Fibroblast of lung (primary cell): ENCODE measurements around the gene MEGF6. TPM values are rescaled to one million over a fixed set of nuclear protein-coding genes. Genes with fewer than 3 reads are reported as not detected.

Experiments used
- DNase-seq, 2 donors: peaks; one replicate each; pipeline versions ENCODE4 v3.0.0 to v3.0.0-alpha.2; 2010; ENCODE audit warnings: low read depth in 2 of 2
- H2AFZ ChIP-seq: 2 replicates; pipeline ENCODE4 v1.5.1; 2012; ENCODE audit warnings: low read length, control low read depth, inconsistent platforms
- H3K27ac ChIP-seq: 2 replicates; pipeline ENCODE4 v1.5.1; 2011; ENCODE audit warnings: low read length, control low read depth; ENCODE audit not compliant: insufficient read depth
- H3K27me3 ChIP-seq: 2 replicates; pipeline ENCODE4 v1.5.1; 2011; ENCODE audit warnings: mild to moderate bottlenecking, low read length; ENCODE audit not compliant: control insufficient read depth, insufficient read depth
- H3K36me3 ChIP-seq: 2 replicates; pipeline ENCODE4 v1.5.1; 2011; ENCODE audit warnings: low read length; ENCODE audit not compliant: control insufficient read depth, insufficient read depth
- H3K4me1 ChIP-seq: 2 replicates; pipeline ENCODE4 v1.5.1; 2011; ENCODE audit warnings: low read length; ENCODE audit not compliant: control insufficient read depth, insufficient read depth; ENCODE audit errors: extremely low read depth
- H3K4me2 ChIP-seq: 2 replicates; pipeline ENCODE4 v1.5.1; 2011; ENCODE audit warnings: low read length, control low read depth; ENCODE audit not compliant: insufficient read depth; ENCODE audit errors: extremely low read depth
- H3K4me3 ChIP-seq, 4 experiments: fragments of 200-600 bp in 1 of 4; sonication (generic) in 1 of 4; replicated peaks in 1 of 4; 2 replicates each; pipeline ENCODE4 v1.5.1; 2011 to 2016; ENCODE audit warnings: low read length in 4 of 4, low read depth in 3 of 4, mild to moderate bottlenecking in 3 of 4, control low read depth in 2 of 4, inconsistent platforms in 1 of 4, mixed read lengths in 1 of 4; ENCODE audit not compliant: insufficient read depth in 1 of 4; ENCODE audit errors: control extremely low read depth in 1 of 4
- H3K79me2 ChIP-seq: 2 replicates; pipeline ENCODE4 v1.5.1; 2012; ENCODE audit warnings: mild to moderate bottlenecking, low read length, inconsistent platforms; ENCODE audit not compliant: control insufficient read depth, insufficient read depth
- H3K9ac ChIP-seq: 2 replicates; pipeline ENCODE4 v1.5.1; 2011; ENCODE audit warnings: mild to moderate bottlenecking, low read length, control low read depth; ENCODE audit not compliant: insufficient read depth
- H3K9me3 ChIP-seq: 2 replicates; pipeline ENCODE4 v1.5.1; 2012; ENCODE audit warnings: low read depth, low read length; ENCODE audit not compliant: control insufficient read depth, insufficient read depth
- H4K20me1 ChIP-seq: 2 replicates; pipeline ENCODE4 v1.5.1; 2011; ENCODE audit warnings: low read length; ENCODE audit not compliant: control insufficient read depth, insufficient read depth; ENCODE audit errors: extremely low read depth
- EZH2 ChIP-seq: IDR thresholded peaks from 2 replicates; pipeline ENCODE4 v1.5.1; 2012; ENCODE audit warnings: low read length, control low read depth, mild to moderate bottlenecking; ENCODE audit errors: missing control alignments
- polyA plus RNA-seq, 2 donors: library from polyadenylated mRNA; depleted of rRNA in 1 of 2; stranded (reverse) in 1 of 2; unstranded in 1 of 2; fragments of >200 nt; gene quantifications; 2 replicates each; pipeline ENCODE4 v1.2.1, GENCODE V29; 2011 to 2012; ENCODE audit warnings: missing spikeins in 1 of 2
- total RNA-seq: library from RNA; depleted of rRNA; stranded (reverse); fragments of >200 nt; gene quantifications from 2 replicates; pipeline ENCODE4 v1.2.1, GENCODE V29; 2014
- TF ChIP-seq, protein P1 (sequence below), 2 donors: IDR thresholded peaks in 1 of 2; conservative IDR thresholded peaks in 1 of 2; 1 replicate in 1 of 2; 2 replicates in 1 of 2; pipeline ENCODE4 v1.5.1; 2011 to 2012; ENCODE audit warnings: low read length in 2 of 2, control low read depth in 1 of 2, inconsistent platforms in 1 of 2, low read depth in 1 of 2, mild to moderate bottlenecking in 1 of 2

MEGF6 gene
- total and polyA plus RNA-seq, 2 donors (not counting 1 experiment from before 2014, with no cell fraction given) = 1.6 to 11.6 TPM

- H4K20me1 ChIP-seq = no peaks in the 10 kb centered on the region
- no peak overlapping the region for H3K27ac ChIP-seq
- H3K27me3 ChIP-seq = no peaks in the 10 kb centered on the region
- H3K79me2 ChIP-seq = peaks cover 5% of the 10 kb centered on the region
- no peaks in the 10 kb centered on the region for H3K9me3 ChIP-seq
- H3K4me2 ChIP-seq = peak overlapping the region; percentile 87
- H2AFZ ChIP-seq = no peak overlapping the region
- H3K36me3 ChIP-seq = peaks cover 11% of the 10 kb centered on the region
- TF ChIP-seq, protein P1, sequence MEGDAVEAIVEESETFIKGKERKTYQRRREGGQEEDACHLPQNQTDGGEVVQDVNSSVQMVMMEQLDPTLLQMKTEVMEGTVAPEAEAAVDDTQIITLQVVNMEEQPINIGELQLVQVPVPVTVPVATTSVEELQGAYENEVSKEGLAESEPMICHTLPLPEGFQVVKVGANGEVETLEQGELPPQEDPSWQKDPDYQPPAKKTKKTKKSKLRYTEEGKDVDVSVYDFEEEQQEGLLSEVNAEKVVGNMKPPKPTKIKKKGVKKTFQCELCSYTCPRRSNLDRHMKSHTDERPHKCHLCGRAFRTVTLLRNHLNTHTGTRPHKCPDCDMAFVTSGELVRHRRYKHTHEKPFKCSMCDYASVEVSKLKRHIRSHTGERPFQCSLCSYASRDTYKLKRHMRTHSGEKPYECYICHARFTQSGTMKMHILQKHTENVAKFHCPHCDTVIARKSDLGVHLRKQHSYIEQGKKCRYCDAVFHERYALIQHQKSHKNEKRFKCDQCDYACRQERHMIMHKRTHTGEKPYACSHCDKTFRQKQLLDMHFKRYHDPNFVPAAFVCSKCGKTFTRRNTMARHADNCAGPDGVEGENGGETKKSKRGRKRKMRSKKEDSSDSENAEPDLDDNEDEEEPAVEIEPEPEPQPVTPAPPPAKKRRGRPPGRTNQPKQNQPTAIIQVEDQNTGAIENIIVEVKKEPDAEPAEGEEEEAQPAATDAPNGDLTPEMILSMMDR (conservative IDR thresholded peaks at IDR 0.05 in 1 of 2, IDR thresholded peaks at IDR 0.05 in 1 of 2; ENCODE audit: low read depth in 1 of 2, low read length in 2 of 2) = no peak
- no peak for TF ChIP-seq EZH2
- DNase-seq = no peak
- peaks cover 4% of the 10 kb centered on the region for H3K4me1 ChIP-seq
- H3K4me3 ChIP-seq = peak overlapping the region in 2 of 4 experiments; percentile 59 to 96
- H3K9ac ChIP-seq = no peak overlapping the region
Measured at GRCh38 chr1:3626025-3626424, 14.7 kb upstream of the MEGF6 start.

DNA sequence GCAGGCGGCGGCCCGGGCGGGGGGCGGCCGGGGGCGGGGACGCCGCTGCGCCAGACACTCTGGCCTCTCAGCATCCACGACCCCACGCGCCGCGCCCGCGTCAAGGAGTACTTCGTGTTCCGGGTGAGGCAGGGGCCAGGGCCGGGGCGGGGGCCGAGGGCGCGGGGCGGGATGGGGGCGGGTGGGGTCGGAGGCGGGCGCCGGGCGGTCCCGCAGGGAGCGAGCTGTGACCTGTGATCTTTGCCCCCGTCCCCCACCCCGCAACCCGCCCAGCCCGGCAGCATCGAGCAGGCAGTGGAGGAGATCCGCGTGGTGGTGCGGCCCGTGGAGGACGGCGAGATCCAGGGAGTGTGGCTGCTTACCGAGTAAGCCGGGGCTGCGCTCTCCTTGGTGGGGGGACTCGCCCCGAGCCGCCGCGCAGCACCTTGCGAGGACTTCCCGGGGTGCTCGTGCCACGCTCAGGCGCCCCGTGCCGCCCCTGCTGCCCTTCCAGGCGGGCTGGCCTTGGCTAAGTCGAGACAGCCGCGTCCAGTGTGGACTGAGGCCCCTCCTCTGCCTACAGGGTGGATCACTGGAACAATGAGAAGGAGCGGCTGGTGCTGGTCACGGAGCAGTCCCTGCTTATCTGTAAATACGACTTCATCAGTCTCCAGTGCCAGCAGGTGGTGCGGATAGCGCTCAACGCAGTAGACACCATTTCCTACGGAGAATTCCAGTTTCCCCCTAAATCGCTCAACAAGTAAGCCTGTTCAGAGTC lies 14.0 kb upstream of the MEGF6 start:
- H2AFZ ChIP-seq = peak overlapping the region; percentile 35
- TF ChIP-seq, protein P1 (conservative IDR thresholded peaks at IDR 0.05 in 1 of 2, IDR thresholded peaks at IDR 0.05 in 1 of 2; ENCODE audit: low read depth in 1 of 2, low read length in 2 of 2) = no peak
- H3K4me3 ChIP-seq = peak overlapping the region; percentile 57 to 96 (median 62)
- no peaks in the 10 kb centered on the region for H4K20me1 ChIP-seq
- peak overlapping the region; percentile 48 for H3K27ac ChIP-seq
- peaks cover 5% of the 10 kb centered on the region for H3K79me2 ChIP-seq
- no peaks in the 10 kb centered on the region for H3K9me3 ChIP-seq
- peak; percentile 32 to 45 for DNase-seq
- H3K36me3 ChIP-seq = peaks cover 11% of the 10 kb centered on the region
- peak overlapping the region; percentile 87 for H3K4me2 ChIP-seq
- peaks cover 4% of the 10 kb centered on the region for H3K4me1 ChIP-seq
- H3K9ac ChIP-seq = peak overlapping the region; percentile 65
- H3K27me3 ChIP-seq = no peaks in the 10 kb centered on the region

DNA sequence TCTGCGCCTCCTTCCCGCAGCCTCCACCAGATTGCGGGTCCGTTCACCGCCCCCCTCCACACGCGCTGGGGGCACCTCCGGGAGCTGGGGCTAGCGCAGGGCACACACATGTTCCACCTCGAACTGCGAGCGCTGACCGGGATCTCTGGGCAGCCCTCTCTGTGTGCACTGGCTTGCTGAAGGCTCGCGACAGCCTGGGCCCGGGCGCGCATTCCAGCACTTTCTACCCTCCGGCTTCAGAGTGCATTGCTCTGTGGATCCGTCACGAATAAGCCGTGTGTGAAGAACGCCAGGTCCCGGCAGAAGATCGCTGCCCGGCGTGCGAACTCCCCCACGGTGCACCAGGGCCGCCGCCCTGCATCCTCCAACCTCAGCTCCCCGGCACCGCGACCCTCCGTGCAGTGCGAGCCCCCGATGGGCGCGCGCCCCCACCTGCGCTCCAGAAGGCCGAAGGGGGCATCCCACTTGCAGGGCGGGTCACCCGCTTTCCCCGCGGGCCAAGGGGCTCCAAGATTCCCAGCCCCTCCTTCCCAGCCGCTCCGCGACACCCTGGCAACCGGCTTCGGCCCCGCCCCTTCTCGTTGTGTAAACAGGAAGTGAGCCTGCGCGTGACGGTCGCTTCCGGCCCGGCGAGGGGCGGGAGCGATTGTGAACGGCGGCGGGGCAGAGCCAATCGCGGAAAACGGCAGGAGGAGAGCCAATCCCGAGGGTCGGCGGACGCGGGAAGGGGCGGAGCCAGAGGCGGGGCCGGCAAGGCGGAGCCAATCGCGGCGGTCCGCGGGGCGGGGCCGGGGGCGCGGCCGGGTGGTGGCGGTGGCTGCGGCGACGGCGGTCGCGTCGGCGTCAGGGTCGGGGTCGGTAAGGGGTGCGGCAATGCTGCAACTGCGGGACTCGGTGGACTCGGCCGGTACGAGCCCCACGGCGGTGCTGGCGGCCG lies 13.2 kb upstream of the MEGF6 start, which contains the start of gene TPRG1L:
TSS of gene TPRG1L (plus strand) at position 816 of the 937 bp plus-strand sequence. CDS start at position 874, 58 bp downstream.
- H3K27me3 ChIP-seq = no peaks in the 10 kb centered on the region
- TF ChIP-seq, protein P1 (conservative IDR thresholded peaks at IDR 0.05 in 1 of 2, IDR thresholded peaks at IDR 0.05 in 1 of 2; ENCODE audit: low read depth in 1 of 2, low read length in 2 of 2) = no peak
- TF ChIP-seq EZH2 = no peak
- H3K4me3 ChIP-seq = peak within 1 kb of the TSS; percentile 66 to 96 (median 84)
- peak; percentile 91 for DNase-seq
- H3K36me3 ChIP-seq = peaks cover 7% of the 10 kb centered on the region
- H3K79me2 ChIP-seq = peaks cover 5% of the 10 kb centered on the region
- H3K9me3 ChIP-seq = no peaks in the 10 kb centered on the region
- H3K27ac ChIP-seq = peak within 1 kb of the TSS; percentile 70
- peak within 1 kb of the TSS; percentile 88 for H2AFZ ChIP-seq
- H3K4me1 ChIP-seq = peaks cover 4% of the 10 kb centered on the region
- H3K9ac ChIP-seq = peak within 1 kb of the TSS; percentile 79
- H3K4me2 ChIP-seq = peak within 1 kb of the TSS; percentile 87
- no peaks in the 10 kb centered on the region for H4K20me1 ChIP-seq
